Ishikawa (cell line): Measurements from ENCODE around the gene UCHL3.

Experiments
- EGR1 ChIP-seq: IDR thresholded peaks from 2 replicates; pipeline ENCODE4 v1.6.1; 2012
- MAX ChIP-seq: IDR thresholded peaks from 2 replicates; pipeline ENCODE4 v1.6.1; 2012
- REST ChIP-seq: IDR thresholded peaks from 2 replicates; pipeline ENCODE4 v1.6.1; 2012; ENCODE audit warnings: low read depth, mild to moderate bottlenecking
- ZBTB7A ChIP-seq: IDR thresholded peaks from 2 replicates; pipeline ENCODE4 v1.6.1; 2012; ENCODE audit warnings: low read depth

GRCh38 chr13:75547917-75548316, 1.7 kb upstream of the UCHL3 start:
- TF ChIP-seq EGR1: no peak
- no peak for TF ChIP-seq REST
- no peak for TF ChIP-seq ZBTB7A
- no peak for TF ChIP-seq MAX
